ENCODE data around the gene HSD11B2. TPM values are rescaled to one million over a fixed set of nuclear protein-coding genes. Genes with fewer than 3 reads are reported as not detected.

Gene HSD11B2
- total and polyA plus RNA-seq, 2 donors (not counting 3 experiments of a cell fraction or from before 2014, with no cell fraction given) = 0.10 TPM; not detected in 1

- ChIA-PET POLR2A (interaction anchor here (0.6 kb wide), 1 partner anchor 39 kb away, joined by 5 read pairs; no protein-coding TSS in a partner anchor), CTCF (interaction anchor here (0.5 to 2.0 kb wide), 3 partner anchors 11 to 45 kb away, joined by 3 to 12 read pairs (median 3); no protein-coding TSS in a partner anchor)
- Histone ChIP-seq H2AFZ (ENCODE audit: low read depth, low read length) (no peak overlapping the region), H3K4me3 (replicated peaks in 1 of 3; ENCODE audit: insufficient read depth in 1 of 3, low read depth in 1 of 3, low read length in 3 of 3) (no peak overlapping the region), H3K36me3 (ENCODE audit: control insufficient read depth in 2 of 2, extremely low read depth in 1 of 2, insufficient read depth in 2 of 2, low read length in 2 of 2) (no peaks in the 10 kb centered on the region), H4K20me1 (replicated peaks; ENCODE audit: control insufficient read depth, extremely low read depth, insufficient read depth, low read length) (no peaks in the 10 kb centered on the region), H3K9me1 (replicated peaks; ENCODE audit: control insufficient read depth, extremely low read depth, insufficient read depth, low read length) (no peaks in the 10 kb centered on the region), H3K27ac (ENCODE audit: insufficient read depth, low read depth, low read length) (no peak overlapping the region), H3K4me2 (ENCODE audit: insufficient read depth, low read length) (no peak overlapping the region), H3K9ac (replicated peaks; ENCODE audit: extremely low read depth, insufficient read depth, low read length) (no peak overlapping the region), H3K9me3 (replicated peaks; ENCODE audit: control insufficient read depth, insufficient read depth, low read length) (no peaks in the 10 kb centered on the region), H3K27me3 (ENCODE audit: control insufficient read depth in 2 of 2, insufficient read depth in 2 of 2, low read length in 2 of 2) (peaks cover 0 to under 1% of the 10 kb centered on the region in 2 experiments), H3K79me2 (ENCODE audit: control insufficient read depth, insufficient read depth, low read length) (no peaks in the 10 kb centered on the region), H3K4me1 (ENCODE audit: control insufficient read depth, extremely low read depth, insufficient read depth, low read length) (peaks cover 18% of the 10 kb centered on the region)
- DNase-seq (ENCODE audit: low read depth, low spot score) (no peak), FAIRE-seq (no peak)
- TF ChIP-seq POLR2AphosphoS5 (IDR thresholded peaks at IDR 0.05; ENCODE audit: insufficient read depth, low read depth, low read length) (no peak), JUN (IDR thresholded peaks at IDR 0.05; ENCODE audit: borderline replicate concordance, insufficient read depth, insufficient read length, low read depth) (no peak), EZH2 (IDR thresholded peaks at IDR 0.05; ENCODE audit: borderline replicate concordance, low read depth, low read length, severe bottlenecking) (no peak), FOS (IDR thresholded peaks at IDR 0.05; ENCODE audit: borderline replicate concordance, insufficient read depth, low read length) (no peak), MYC (IDR thresholded peaks at IDR 0.05; ENCODE audit: low read depth, low read length) (no peak), GATA2 (IDR thresholded peaks at IDR 0.05; ENCODE audit: insufficient read depth, insufficient read length, low read depth, low read length) (no peak), POLR2A (IDR thresholded peaks at IDR 0.05; ENCODE audit: low read depth, low read length) (no peak)
- TF ChIP-seq, protein P1, sequence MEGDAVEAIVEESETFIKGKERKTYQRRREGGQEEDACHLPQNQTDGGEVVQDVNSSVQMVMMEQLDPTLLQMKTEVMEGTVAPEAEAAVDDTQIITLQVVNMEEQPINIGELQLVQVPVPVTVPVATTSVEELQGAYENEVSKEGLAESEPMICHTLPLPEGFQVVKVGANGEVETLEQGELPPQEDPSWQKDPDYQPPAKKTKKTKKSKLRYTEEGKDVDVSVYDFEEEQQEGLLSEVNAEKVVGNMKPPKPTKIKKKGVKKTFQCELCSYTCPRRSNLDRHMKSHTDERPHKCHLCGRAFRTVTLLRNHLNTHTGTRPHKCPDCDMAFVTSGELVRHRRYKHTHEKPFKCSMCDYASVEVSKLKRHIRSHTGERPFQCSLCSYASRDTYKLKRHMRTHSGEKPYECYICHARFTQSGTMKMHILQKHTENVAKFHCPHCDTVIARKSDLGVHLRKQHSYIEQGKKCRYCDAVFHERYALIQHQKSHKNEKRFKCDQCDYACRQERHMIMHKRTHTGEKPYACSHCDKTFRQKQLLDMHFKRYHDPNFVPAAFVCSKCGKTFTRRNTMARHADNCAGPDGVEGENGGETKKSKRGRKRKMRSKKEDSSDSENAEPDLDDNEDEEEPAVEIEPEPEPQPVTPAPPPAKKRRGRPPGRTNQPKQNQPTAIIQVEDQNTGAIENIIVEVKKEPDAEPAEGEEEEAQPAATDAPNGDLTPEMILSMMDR (IDR thresholded peaks at IDR 0.05; ENCODE audit: extremely low read depth in 1 of 2, insufficient read depth in 1 of 2, low read depth in 1 of 2, low read length in 2 of 2) = no peak
- TF ChIP-seq, protein P2, sequence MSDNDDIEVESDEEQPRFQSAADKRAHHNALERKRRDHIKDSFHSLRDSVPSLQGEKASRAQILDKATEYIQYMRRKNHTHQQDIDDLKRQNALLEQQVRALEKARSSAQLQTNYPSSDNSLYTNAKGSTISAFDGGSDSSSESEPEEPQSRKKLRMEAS (IDR thresholded peaks at IDR 0.05; ENCODE audit: insufficient read depth, insufficient read length) = no peak
- no TSS peak for BruUV-seq (replicated peaks)
- intact Hi-C loops (cut with micrococcal nuclease) (no loop called here), dilution Hi-C loops (cut with MboI; ENCODE audit: extremely low pct_ligation_motif_present, low sequenced_read_pairs) (no loop called here)
Observed at GRCh38 chr16:67388591-67388990, 42.3 kb upstream of the HSD11B2 start.
